Ovary (tissue), 3 donors: ENCODE data around the gene ZCWPW1.

ENCODE experiments used
- EP300 ChIP-seq: sonication (generic); formaldehyde crosslinking; IDR thresholded peaks from one replicate; pipeline ENCODE4 v1.6.1; 2017; ENCODE audit warnings: antibody characterized with exemption
- POLR2A ChIP-seq: fragments of 450-650 bp; IDR thresholded peaks from one replicate; pipeline ENCODE4 v1.6.1; 2017; ENCODE audit warnings: antibody characterized with exemption, mild to moderate bottlenecking, moderate library complexity
- TF ChIP-seq, protein P1 (sequence below), 3 donors: fragments of 450-650 bp in 2 of 3; fragments of 200-600 bp in 1 of 3; IDR thresholded peaks; one replicate each; pipeline versions ENCODE4 v1.5.1 to v1.8.0; 2016 to 2022; ENCODE audit warnings: antibody characterized with exemption in 3 of 3, mild to moderate bottlenecking in 1 of 3
- donor health status: DM: no; HTN: no; CAD: no.

DNA sequence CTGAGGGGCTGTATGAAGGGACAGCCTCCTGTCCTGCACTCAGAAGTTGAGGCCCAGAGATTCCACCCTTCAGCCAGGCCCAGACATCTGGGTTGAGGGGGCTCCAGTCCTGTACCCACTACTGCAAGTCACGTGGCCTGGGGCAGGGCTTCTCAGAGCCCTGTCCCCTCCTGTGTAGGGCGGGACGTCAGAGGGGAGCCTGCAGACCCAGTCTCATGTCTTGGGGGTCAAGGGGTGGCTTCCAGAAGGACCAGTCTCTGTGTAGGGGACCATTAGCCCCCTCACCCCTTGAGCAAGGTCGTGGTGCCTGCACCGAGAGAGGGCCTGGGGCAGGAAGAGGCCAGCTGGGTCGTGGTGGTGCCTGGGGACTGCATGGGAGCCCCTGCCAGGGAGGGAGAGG lies 55.8 kb downstream of the ZCWPW1 start:
- TF ChIP-seq, protein P1, sequence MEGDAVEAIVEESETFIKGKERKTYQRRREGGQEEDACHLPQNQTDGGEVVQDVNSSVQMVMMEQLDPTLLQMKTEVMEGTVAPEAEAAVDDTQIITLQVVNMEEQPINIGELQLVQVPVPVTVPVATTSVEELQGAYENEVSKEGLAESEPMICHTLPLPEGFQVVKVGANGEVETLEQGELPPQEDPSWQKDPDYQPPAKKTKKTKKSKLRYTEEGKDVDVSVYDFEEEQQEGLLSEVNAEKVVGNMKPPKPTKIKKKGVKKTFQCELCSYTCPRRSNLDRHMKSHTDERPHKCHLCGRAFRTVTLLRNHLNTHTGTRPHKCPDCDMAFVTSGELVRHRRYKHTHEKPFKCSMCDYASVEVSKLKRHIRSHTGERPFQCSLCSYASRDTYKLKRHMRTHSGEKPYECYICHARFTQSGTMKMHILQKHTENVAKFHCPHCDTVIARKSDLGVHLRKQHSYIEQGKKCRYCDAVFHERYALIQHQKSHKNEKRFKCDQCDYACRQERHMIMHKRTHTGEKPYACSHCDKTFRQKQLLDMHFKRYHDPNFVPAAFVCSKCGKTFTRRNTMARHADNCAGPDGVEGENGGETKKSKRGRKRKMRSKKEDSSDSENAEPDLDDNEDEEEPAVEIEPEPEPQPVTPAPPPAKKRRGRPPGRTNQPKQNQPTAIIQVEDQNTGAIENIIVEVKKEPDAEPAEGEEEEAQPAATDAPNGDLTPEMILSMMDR (IDR thresholded peaks at IDR 0.05), result no peak
- TF ChIP-seq POLR2A, result no peak
- TF ChIP-seq EP300, result no peak
